HG02973 (cell line): ENCODE measurements around the gene PLEKHA1.

Experiments
- ATAC-seq: cut with Tn5 transposase; IDR thresholded peaks from one replicate; pipeline ENCODE4 v1.9.1; 2021; ENCODE audit warnings: moderate library complexity; ENCODE audit not compliant: unreplicated experiment

Gene PLEKHA1

GRCh38 chr10:122375679-122376160 lies 1.2 kb downstream of the PLEKHA1 start:
- ATAC-seq = no peak

- ATAC-seq = no peak
Observed at GRCh38 chr10:122376364-122376961, 2.0 kb downstream of the PLEKHA1 start.

- ATAC-seq = no peak
Observed at GRCh38 chr10:122379041-122379440, 4.5 kb downstream of the PLEKHA1 start.

GRCh38 chr10:122379537-122379936 lies 5.0 kb downstream of the PLEKHA1 start:
- no peak for ATAC-seq

- no peak for ATAC-seq
Observed at GRCh38 chr10:122380703-122381102, 6.2 kb downstream of the PLEKHA1 start.

GRCh38 chr10:122381680-122382079 lies 7.2 kb downstream of the PLEKHA1 start:
- ATAC-seq = no peak

GRCh38 chr10:122386514-122386913 lies 12.0 kb downstream of the PLEKHA1 start:
- no peak for ATAC-seq

GRCh38 chr10:122387572-122387971 lies 13.1 kb downstream of the PLEKHA1 start:
- no peak for ATAC-seq

GRCh38 chr10:122388287-122388997 lies 13.9 kb downstream of the PLEKHA1 start:
- no peak for ATAC-seq

- no peak for ATAC-seq
Observed at GRCh38 chr10:122390271-122390670, 15.8 kb downstream of the PLEKHA1 start.

GRCh38 chr10:122390679-122391078 lies 16.2 kb downstream of the PLEKHA1 start:
- ATAC-seq = no peak

- no peak for ATAC-seq
Observed at GRCh38 chr10:122391875-122392274, 17.4 kb downstream of the PLEKHA1 start.

GRCh38 chr10:122392835-122393234 lies 18.3 kb downstream of the PLEKHA1 start:
- ATAC-seq = no peak

GRCh38 chr10:122393288-122393687 lies 18.8 kb downstream of the PLEKHA1 start:
- ATAC-seq = no peak

GRCh38 chr10:122402548-122403131 lies 28.1 kb downstream of the PLEKHA1 start:
- no peak for ATAC-seq

GRCh38 chr10:122404576-122404975 lies 30.1 kb downstream of the PLEKHA1 start:
- ATAC-seq = no peak

GRCh38 chr10:122407375-122408125 lies 33.0 kb downstream of the PLEKHA1 start:
- no peak for ATAC-seq

- no peak for ATAC-seq
Observed at GRCh38 chr10:122413327-122413726, 38.8 kb downstream of the PLEKHA1 start.

GRCh38 chr10:122417667-122418066 lies 43.2 kb downstream of the PLEKHA1 start:
- no peak for ATAC-seq

- no peak for ATAC-seq
Observed at GRCh38 chr10:122419016-122419415, 44.5 kb downstream of the PLEKHA1 start.

- no peak for ATAC-seq
Observed at GRCh38 chr10:122419876-122420623, 45.5 kb downstream of the PLEKHA1 start.
